Right forelimb (tissue), 1 donor: ENCODE results near the gene SKP1.

Experiments
- DNase-seq: peaks from one replicate; pipeline ENCODE4 v3.0.0-alpha.2; 2018

SKP1 gene

GRCh38 chr5:134111741-134112647 is 64.8 kb downstream of the SKP1 start:
- DNase-seq = no peak

- no peak for DNase-seq
Observed at GRCh38 chr5:134110382-134110781, 66.4 kb downstream of the SKP1 start.

GRCh38 chr5:134107779-134108178 is 69.0 kb downstream of the SKP1 start:
- no peak for DNase-seq

- DNase-seq = no peak
Observed at GRCh38 chr5:134106991-134107701, 69.6 kb downstream of the SKP1 start.

GRCh38 chr5:134103998-134104654 is 72.6 kb downstream of the SKP1 start:
- no peak for DNase-seq

- no peak for DNase-seq
Observed at GRCh38 chr5:134103397-134103796, 73.4 kb downstream of the SKP1 start.

GRCh38 chr5:134101686-134102439 is 74.9 kb downstream of the SKP1 start:
- peak; percentile 75 for DNase-seq

- no peak for DNase-seq
Observed at GRCh38 chr5:134100283-134101091, 76.3 kb downstream of the SKP1 start.

- DNase-seq = no peak
Observed at GRCh38 chr5:134099939-134100282, 76.8 kb downstream of the SKP1 start.

GRCh38 chr5:134099288-134099872 is 77.4 kb downstream of the SKP1 start:
- DNase-seq = no peak
